Measurements from ENCODE around the gene RALGPS1.
A peak's percentile ranks its signal among the peaks of the same experiment; 100 is the strongest.

RALGPS1 gene

DNA sequence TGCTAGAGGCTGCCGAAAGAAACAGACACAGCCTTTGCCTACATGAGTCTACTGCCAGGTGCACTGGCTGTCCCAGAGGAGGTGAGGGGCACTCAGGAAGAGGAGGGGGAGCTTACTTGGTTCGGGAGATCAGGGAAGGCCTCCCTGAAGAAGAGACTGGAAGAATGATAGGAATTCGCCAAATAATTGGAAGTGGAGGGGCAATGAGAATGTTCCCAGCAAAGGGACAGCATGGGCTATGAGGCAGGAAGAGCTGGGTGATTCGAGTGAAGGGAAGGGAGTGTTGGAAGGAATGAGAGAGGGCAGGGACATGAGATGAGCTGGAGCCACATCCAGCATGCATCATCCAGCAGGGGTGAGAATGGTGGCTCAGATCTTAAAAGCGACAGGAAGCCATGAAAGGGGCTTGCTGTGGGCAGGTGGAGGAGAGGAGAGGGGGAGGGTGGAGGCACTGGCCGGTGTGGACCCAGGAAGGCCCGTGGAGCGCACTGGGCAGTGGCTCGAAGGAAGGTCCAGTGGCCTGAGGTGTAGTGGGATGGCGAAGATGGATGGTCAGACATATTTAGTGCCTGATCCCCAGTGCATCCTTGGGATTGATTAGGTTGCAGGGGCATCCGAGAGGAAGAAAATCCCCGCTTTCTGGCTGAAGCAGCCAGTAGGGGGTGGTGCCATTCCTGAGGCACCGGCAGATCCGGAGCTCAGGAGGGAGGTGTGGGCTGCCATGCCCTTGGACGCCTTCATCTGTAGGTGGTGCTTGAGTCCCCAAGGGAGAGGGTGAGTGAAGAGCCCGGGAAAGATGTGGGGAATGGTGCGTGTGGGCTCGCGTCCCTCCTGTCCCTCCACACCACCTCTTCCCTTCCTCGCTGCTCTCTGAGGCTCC is 296.5 kb downstream of the RALGPS1 start:
- ChIA-PET CTCF (interaction anchor here (0.7 to 2.5 kb wide), 4 partner anchors 10 to 245 kb away, joined by 3 to 11 read pairs (median 3); no protein-coding TSS in a partner anchor), POLR2A (no interaction called here)
- no peaks in the 10 kb centered on the region for H3K4me1 ChIP-seq (ENCODE audit: control extremely low read depth in 1 of 4, control insufficient read depth in 4 of 4, insufficient read depth in 4 of 4, low read length in 3 of 4)
- no peaks in the 10 kb centered on the region for H3K9me3 ChIP-seq (ENCODE audit: control extremely low read depth in 1 of 5, control insufficient read depth in 4 of 5, insufficient read depth in 2 of 5, low read depth in 1 of 5, low read length in 4 of 5)
- no peak overlapping the region for H3K4me3 ChIP-seq (ENCODE audit: control insufficient read depth in 1 of 7, extremely low read depth in 1 of 7, insufficient read depth in 4 of 7, low read depth in 2 of 7, low read length in 6 of 7)
- peaks cover 0 to 5% (median 0%) of the 10 kb centered on the region in 5 experiments for H3K27me3 ChIP-seq (replicated peaks in 2 of 5; ENCODE audit: control insufficient read depth in 4 of 5, insufficient read depth in 5 of 5, low read length in 4 of 5)
- DNase-seq, result no peak
- H3K27ac ChIP-seq (ENCODE audit: insufficient read depth in 1 of 2, low read depth in 1 of 2, low read length in 2 of 2, poor library complexity in 1 of 2, severe bottlenecking in 2 of 2), result no peak overlapping the region
- H3K36me3 ChIP-seq (ENCODE audit: control insufficient read depth in 4 of 4, insufficient read depth in 4 of 4, low read length in 3 of 4), result no peaks in the 10 kb centered on the region
- 94% methylated on average over 16 of the region's 20 CpGs for whole genome bisulfite sequencing (ENCODE audit: insufficient coverage)

DNA sequence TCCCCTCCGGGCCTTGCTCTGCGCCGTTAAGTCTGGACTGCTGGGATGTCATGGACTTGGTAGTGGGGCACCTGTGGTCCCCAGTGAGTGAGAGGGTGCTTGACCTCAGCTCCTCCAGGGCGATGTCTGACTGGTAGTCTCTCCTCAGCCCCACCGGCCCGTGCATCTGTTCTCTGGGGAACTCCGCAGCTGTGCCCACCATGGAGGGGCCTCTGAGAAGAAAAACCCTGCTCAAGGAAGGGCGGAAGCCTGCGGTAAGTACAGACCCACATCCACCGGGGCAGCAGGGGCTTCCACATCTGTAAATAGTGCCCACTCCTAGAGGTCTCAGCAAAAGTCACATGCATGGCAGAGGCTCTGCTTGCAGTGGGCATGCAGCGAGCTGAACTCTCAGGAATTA is 297.4 kb downstream of the RALGPS1 start:
- POLR2A ChIA-PET, result no interaction called here

DNA sequence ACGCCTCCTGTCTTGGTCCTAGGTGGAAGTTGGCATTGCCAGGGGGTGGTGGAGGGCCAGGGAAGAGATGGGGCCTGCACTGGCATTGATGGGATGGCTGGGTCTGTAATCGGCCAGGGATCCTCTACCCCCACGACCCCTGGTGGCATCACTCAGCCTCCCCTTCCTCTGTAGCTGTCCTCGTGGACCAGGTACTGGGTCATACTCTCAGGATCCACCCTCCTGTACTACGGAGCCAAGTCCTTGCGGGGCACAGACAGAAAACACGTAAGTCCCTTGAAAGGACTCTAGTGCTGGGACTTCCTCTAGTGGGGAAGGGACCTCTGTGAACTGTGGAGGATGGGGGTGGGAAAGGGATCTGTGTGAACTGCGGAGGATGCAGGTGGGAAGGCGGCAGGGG is 297.9 kb downstream of the RALGPS1 start:
- DNase-seq, result no peak
- 95% methylated on average over 7 of the region's 9 CpGs for WGBS (ENCODE audit: insufficient coverage)
- ChIA-PET POLR2A (interaction anchor here (1.0 kb wide), 1 partner anchor 250 kb away, joined by 3 read pairs; no protein-coding TSS in a partner anchor), CTCF (interaction anchor here (1.2 to 3.8 kb wide), 5 partner anchors 11 to 247 kb away, joined by 3 to 20 read pairs (median 4); no protein-coding TSS in a partner anchor)
- Histone ChIP-seq H3K4me3 (ENCODE audit: control insufficient read depth in 1 of 7, extremely low read depth in 1 of 7, insufficient read depth in 4 of 7, low read depth in 2 of 7, low read length in 6 of 7) (no peak overlapping the region), H3K36me3 (ENCODE audit: control insufficient read depth in 4 of 4, insufficient read depth in 4 of 4, low read length in 3 of 4) (no peaks in the 10 kb centered on the region), H3K27ac (ENCODE audit: insufficient read depth in 1 of 2, low read depth in 1 of 2, low read length in 2 of 2, poor library complexity in 1 of 2, severe bottlenecking in 2 of 2) (no peak overlapping the region), H3K9me3 (ENCODE audit: control extremely low read depth in 1 of 5, control insufficient read depth in 4 of 5, insufficient read depth in 2 of 5, low read depth in 1 of 5, low read length in 4 of 5) (no peaks in the 10 kb centered on the region), H3K27me3 (replicated peaks in 2 of 5; ENCODE audit: control insufficient read depth in 4 of 5, insufficient read depth in 5 of 5, low read length in 4 of 5) (peaks cover 0 to 5% (median 0%) of the 10 kb centered on the region in 5 experiments), H3K4me1 (ENCODE audit: control extremely low read depth in 1 of 4, control insufficient read depth in 4 of 4, insufficient read depth in 4 of 4, low read length in 3 of 4) (no peaks in the 10 kb centered on the region)

More for the DNA sequence above, 297.4 kb downstream of the RALGPS1 start:
- no peaks in the 10 kb centered on the region for H3K4me1 ChIP-seq (ENCODE audit: control extremely low read depth in 1 of 4, control insufficient read depth in 4 of 4, insufficient read depth in 4 of 4, low read length in 3 of 4)
- H3K27ac ChIP-seq (ENCODE audit: insufficient read depth in 1 of 2, low read depth in 1 of 2, low read length in 2 of 2, poor library complexity in 1 of 2, severe bottlenecking in 2 of 2), result no peak overlapping the region
- no peaks in the 10 kb centered on the region for H3K36me3 ChIP-seq (ENCODE audit: control insufficient read depth in 4 of 4, insufficient read depth in 4 of 4, low read length in 3 of 4)
- DNase-seq, result no peak
- H3K4me3 ChIP-seq (ENCODE audit: control insufficient read depth in 1 of 7, extremely low read depth in 1 of 7, insufficient read depth in 4 of 7, low read depth in 2 of 7, low read length in 6 of 7), result no peak overlapping the region
- no peaks in the 10 kb centered on the region for H3K9me3 ChIP-seq (ENCODE audit: control extremely low read depth in 1 of 5, control insufficient read depth in 4 of 5, insufficient read depth in 2 of 5, low read depth in 1 of 5, low read length in 4 of 5)
- H3K27me3 ChIP-seq (replicated peaks in 2 of 5; ENCODE audit: control insufficient read depth in 4 of 5, insufficient read depth in 5 of 5, low read length in 4 of 5), result peaks cover 0 to 5% (median 0%) of the 10 kb centered on the region in 5 experiments
- CTCF ChIA-PET, result interaction anchor here (2.5 kb wide), 1 partner anchor 11 kb away, joined by 11 read pairs; no protein-coding TSS in a partner anchor
- WGBS (ENCODE audit: insufficient coverage), result 99% methylated on average over 11 of the region's 11 CpGs

DNA sequence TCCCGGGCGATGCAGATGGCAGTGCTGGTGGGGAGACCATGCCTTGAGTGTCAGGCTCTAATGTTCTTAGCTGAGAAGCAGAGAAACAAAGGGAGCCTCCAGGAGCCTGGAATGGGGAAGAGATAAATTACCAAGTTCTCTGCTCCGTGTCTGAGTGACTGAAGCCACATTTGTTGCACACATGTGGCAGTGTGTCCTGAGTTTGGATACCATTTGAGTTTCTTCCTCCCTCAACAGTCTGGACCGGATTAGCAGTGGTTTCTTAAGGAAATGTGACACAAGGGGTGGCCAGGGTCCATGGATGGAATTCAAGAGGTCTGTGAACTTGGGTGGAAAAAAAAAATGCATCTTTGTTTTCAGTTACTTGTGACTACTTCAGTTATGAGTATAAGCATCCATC is 299.3 kb downstream of the RALGPS1 start:
- Histone ChIP-seq H3K27ac (ENCODE audit: insufficient read depth in 1 of 2, low read depth in 1 of 2, low read length in 2 of 2, poor library complexity in 1 of 2, severe bottlenecking in 2 of 2) (no peak overlapping the region), H3K9me3 (ENCODE audit: control extremely low read depth in 1 of 5, control insufficient read depth in 4 of 5, insufficient read depth in 2 of 5, low read depth in 1 of 5, low read length in 4 of 5) (no peaks in the 10 kb centered on the region), H3K36me3 (ENCODE audit: control insufficient read depth in 4 of 4, insufficient read depth in 4 of 4, low read length in 3 of 4) (no peaks in the 10 kb centered on the region), H3K27me3 (replicated peaks in 2 of 5; ENCODE audit: control insufficient read depth in 4 of 5, insufficient read depth in 5 of 5, low read length in 4 of 5) (peaks cover 0 to 5% (median 0%) of the 10 kb centered on the region in 5 experiments), H3K4me1 (ENCODE audit: control extremely low read depth in 1 of 4, control insufficient read depth in 4 of 4, insufficient read depth in 4 of 4, low read length in 3 of 4) (no peaks in the 10 kb centered on the region), H3K4me3 (ENCODE audit: control insufficient read depth in 1 of 7, extremely low read depth in 1 of 7, insufficient read depth in 4 of 7, low read depth in 2 of 7, low read length in 6 of 7) (no peak overlapping the region)
- POLR2A ChIA-PET, result interaction anchor here (0.6 kb wide), 1 partner anchor 203 kb away, joined by 3 read pairs; no protein-coding TSS in a partner anchor
- CTCF ChIA-PET, result interaction anchor here (1.0 to 3.8 kb wide), 13 partner anchors 10 to 248 kb away, joined by 3 to 20 read pairs (median 4); partner anchors contain the start of gene SLC2A8
- 76% methylated on average over 3 of the region's 4 CpGs for WGBS (ENCODE audit: insufficient coverage)
- DNase-seq, result no peak

DNA sequence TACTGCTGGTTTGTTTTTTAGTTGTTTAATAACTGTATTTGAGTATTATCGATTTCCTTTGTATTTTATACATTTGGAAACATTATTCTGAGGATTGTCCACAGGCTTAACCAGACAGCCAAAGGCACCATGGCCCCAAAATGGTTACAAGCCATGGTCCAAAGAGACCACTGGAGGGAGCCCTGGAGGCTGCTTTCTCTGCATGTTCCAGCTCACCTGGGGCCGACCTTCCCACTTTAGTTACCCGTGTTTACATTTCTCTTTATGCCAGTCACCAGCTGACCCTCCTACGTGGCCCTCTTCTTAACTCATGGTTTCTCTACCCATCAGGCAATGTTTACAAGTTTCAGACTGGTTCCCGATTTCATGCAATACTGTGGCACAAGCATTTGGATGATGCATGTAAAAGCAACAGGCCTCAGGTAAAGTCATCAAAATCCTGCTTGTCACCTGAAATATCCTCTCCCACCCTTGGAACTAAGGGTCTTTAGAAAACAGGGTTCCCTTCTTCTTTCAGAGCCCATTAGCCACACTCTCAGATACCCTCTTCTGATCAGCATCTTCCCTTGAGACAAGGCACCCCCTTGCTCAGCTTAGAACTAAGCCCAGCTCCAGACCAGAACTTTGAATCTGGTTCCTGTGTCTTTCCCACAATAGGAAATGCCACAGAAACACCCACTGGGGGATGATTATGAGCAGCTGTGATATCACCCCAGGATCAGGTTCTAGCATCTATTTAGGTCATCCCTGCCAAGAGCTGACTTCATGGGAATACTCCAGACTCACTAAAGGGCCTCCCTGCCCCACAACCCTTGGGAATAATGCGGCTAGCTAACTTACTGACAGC is 300.1 kb downstream of the RALGPS1 start:
- Histone ChIP-seq H3K4me1 (ENCODE audit: control extremely low read depth in 1 of 4, control insufficient read depth in 4 of 4, insufficient read depth in 4 of 4, low read length in 3 of 4) (no peaks in the 10 kb centered on the region), H3K27me3 (replicated peaks in 2 of 5; ENCODE audit: control insufficient read depth in 4 of 5, insufficient read depth in 5 of 5, low read length in 4 of 5) (peaks cover 0 to 5% (median 0%) of the 10 kb centered on the region in 5 experiments), H3K27ac (ENCODE audit: insufficient read depth in 1 of 2, low read depth in 1 of 2, low read length in 2 of 2, poor library complexity in 1 of 2, severe bottlenecking in 2 of 2) (no peak overlapping the region), H3K36me3 (ENCODE audit: control insufficient read depth in 4 of 4, insufficient read depth in 4 of 4, low read length in 3 of 4) (no peaks in the 10 kb centered on the region), H3K9me3 (ENCODE audit: control extremely low read depth in 1 of 5, control insufficient read depth in 4 of 5, insufficient read depth in 2 of 5, low read depth in 1 of 5, low read length in 4 of 5) (no peaks in the 10 kb centered on the region), H3K4me3 (ENCODE audit: control insufficient read depth in 1 of 7, extremely low read depth in 1 of 7, insufficient read depth in 4 of 7, low read depth in 2 of 7, low read length in 6 of 7) (no peak overlapping the region)
- peak; percentile 45 to 66 (median 57) for DNase-seq
- ChIA-PET POLR2A (interaction anchor here (0.6 kb wide), 2 partner anchors 11 to 202 kb away, joined by 3 read pairs; no protein-coding TSS in a partner anchor), CTCF (interaction anchor here (0.7 to 3.8 kb wide), 17 partner anchors 9 to 520 kb away, joined by 3 to 20 read pairs (median 4); partner anchors contain the start of genes SLC2A8, TOR2A and ZNF79)
- WGBS (ENCODE audit: insufficient coverage), result 40% methylated on average over 5 of the region's 6 CpGs

DNA sequence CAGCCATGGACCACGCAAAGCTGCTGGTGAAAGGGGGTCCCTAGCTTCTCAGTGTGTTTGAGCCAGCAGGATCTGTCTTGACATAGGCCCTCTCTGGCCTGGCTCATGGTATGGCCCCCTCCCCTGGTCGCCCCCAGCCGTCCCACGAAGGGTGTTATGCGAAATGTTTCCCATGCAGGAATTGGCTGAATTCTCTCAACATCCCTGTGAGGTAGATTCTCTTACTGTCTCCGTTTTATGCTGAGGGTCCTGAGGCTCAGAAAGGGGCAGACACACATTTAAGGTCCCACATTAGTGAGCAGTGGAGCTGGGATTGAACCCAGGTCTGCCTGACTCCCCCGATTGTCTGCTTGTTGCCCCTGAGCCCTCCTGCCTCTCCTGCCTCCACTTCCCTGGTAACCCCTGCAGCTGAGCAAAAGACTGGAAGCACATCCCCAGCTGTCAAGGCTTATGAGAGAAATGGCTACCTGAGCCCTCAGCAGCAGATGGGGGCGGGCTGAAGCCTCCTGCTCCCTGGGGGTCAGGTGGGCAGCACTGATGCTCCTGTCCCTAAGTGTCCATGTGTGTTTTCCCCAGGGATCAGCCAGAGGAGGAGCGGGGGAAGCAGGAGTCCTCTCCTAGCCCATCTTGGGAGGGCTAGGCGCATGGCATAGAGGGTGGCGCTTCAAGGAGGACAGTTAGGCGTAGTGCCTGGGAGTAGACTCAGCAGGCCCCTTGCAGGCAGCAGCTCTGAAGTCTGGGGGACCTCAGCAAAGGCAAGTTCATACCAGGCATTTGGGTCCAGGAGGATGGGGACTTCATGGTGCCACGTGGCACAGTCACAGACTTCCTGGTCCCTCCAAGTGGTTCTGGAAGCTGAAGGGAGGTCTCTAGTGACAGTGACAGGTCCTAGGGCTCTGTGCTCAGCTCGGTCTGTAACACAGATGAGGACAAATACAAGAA is 301.0 kb downstream of the RALGPS1 start:
- ChIA-PET POLR2A (interaction anchor here (0.6 kb wide), 1 partner anchor 192 kb away, joined by 3 read pairs; no protein-coding TSS in a partner anchor), CTCF (interaction anchor here (0.7 to 3.8 kb wide), 13 partner anchors 8 to 519 kb away, joined by 3 to 20 read pairs (median 5); partner anchors contain the start of genes SLC2A8, TOR2A and ZNF79)
- no peaks in the 10 kb centered on the region for H3K36me3 ChIP-seq (ENCODE audit: control insufficient read depth in 4 of 4, insufficient read depth in 4 of 4, low read length in 3 of 4)
- H3K9me3 ChIP-seq (ENCODE audit: control extremely low read depth in 1 of 5, control insufficient read depth in 4 of 5, insufficient read depth in 2 of 5, low read depth in 1 of 5, low read length in 4 of 5), result no peaks in the 10 kb centered on the region
- WGBS (ENCODE audit: insufficient coverage), result 100% methylated on average over 12 of the region's 14 CpGs
- H3K27me3 ChIP-seq (replicated peaks in 2 of 5; ENCODE audit: control insufficient read depth in 4 of 5, insufficient read depth in 5 of 5, low read length in 4 of 5), result peaks cover 0 to 5% (median 0%) of the 10 kb centered on the region in 5 experiments
- H3K27ac ChIP-seq (ENCODE audit: insufficient read depth in 1 of 2, low read depth in 1 of 2, low read length in 2 of 2, poor library complexity in 1 of 2, severe bottlenecking in 2 of 2), result no peak overlapping the region
- H3K4me3 ChIP-seq (ENCODE audit: control insufficient read depth in 1 of 7, extremely low read depth in 1 of 7, insufficient read depth in 4 of 7, low read depth in 2 of 7, low read length in 6 of 7), result no peak overlapping the region
- DNase-seq, result no peak
- H3K4me1 ChIP-seq (ENCODE audit: control extremely low read depth in 1 of 4, control insufficient read depth in 4 of 4, insufficient read depth in 4 of 4, low read length in 3 of 4), result no peaks in the 10 kb centered on the region
